HepG2 (cell line): ENCODE results near the gene STOM. TPM values are rescaled to one million over a fixed set of nuclear protein-coding genes. Genes with fewer than 3 reads are reported as not detected.

Experiments
- ATAC-seq: fragments of 200-7000 bp; cut with Tn5 transposase; 3 replicates; pipeline ENCODE4 v1.9.1; 2020; ENCODE audit warnings: mild to moderate bottlenecking, moderate library complexity
- BruUV-seq: library from RNA; stranded (reverse); fragments of 400-500 nt; replicated peaks from 2 replicates; lab custom pipeline; 2021; lab: Mats Ljungman, UMichigan
- CTCF ChIA-PET: fragments of 300-600 bp; formaldehyde crosslinking; extraction: SDS; loops from one replicate; lab custom pipeline; 2021; ENCODE audit warnings: low total read pairs, inconsistent platforms, low intra/inter-chr PET ratio; lab: Yijun Ruan, JAX
- POLR2A ChIA-PET: fragments of 350-600 bp; sonication (Branson Sonifier 250); formaldehyde crosslinking; loops from one replicate; lab custom pipeline; 2020; ENCODE audit warnings: antibody characterized with exemption, inconsistent platforms; lab: Yijun Ruan, JAX
- DNase-seq: peaks from one replicate; pipeline ENCODE4 v3.0.0-alpha.2; 2015; ENCODE audit warnings: low spot score
- FAIRE-seq: peaks from 3 replicates; lab custom pipeline; 2011; peaks lifted over from hg19 to GRCh38; lab: Jason Lieb, UNC
- H2AFZ ChIP-seq: one replicate; pipeline ENCODE4 v1.6.1; 2011; ENCODE audit warnings: low read length, inconsistent platforms
- H3K27ac ChIP-seq: fragments of 300-600 bp; 3 replicates; pipeline ENCODE4 v1.8.0; 2011; ENCODE audit warnings: mixed run types, mild to moderate bottlenecking, mixed read lengths, low read length, inconsistent platforms; ENCODE audit not compliant: insufficient read depth; ENCODE audit errors: extremely low read length
- H3K27me3 ChIP-seq, 2 experiments: fragments of 200-600 bp in 1 of 2; 2 replicates in 1 of 2; 3 replicates in 1 of 2; pipeline versions ENCODE4 v1.6.0 to v1.8.0; 2011; ENCODE audit warnings: low read length in 2 of 2, mild to moderate bottlenecking in 2 of 2, moderate library complexity in 2 of 2, inconsistent platforms in 1 of 2; ENCODE audit not compliant: insufficient read depth in 2 of 2, control insufficient read depth in 1 of 2
- H3K36me3 ChIP-seq, 2 experiments: fragments of 200-600 bp in 1 of 2; replicated peaks in 1 of 2; 2 replicates in 1 of 2; 3 replicates in 1 of 2; pipeline versions ENCODE4 v1.5.1 to v1.8.0; 2011; ENCODE audit warnings: low read length in 2 of 2, inconsistent platforms in 1 of 2; ENCODE audit not compliant: insufficient read depth in 2 of 2, control insufficient read depth in 1 of 2
- H3K4me1 ChIP-seq: 2 replicates; pipeline ENCODE4 v1.5.1; 2012; ENCODE audit warnings: low read length, inconsistent platforms; ENCODE audit not compliant: insufficient read depth
- H3K4me2 ChIP-seq: 2 replicates; pipeline ENCODE4 v1.6.0; 2011; ENCODE audit warnings: low read depth, low read length, inconsistent platforms
- H3K4me3 ChIP-seq, 3 experiments: fragments of 200-600 bp in 1 of 3; sonication (generic), shearing (Covaris generic) in 1 of 3; replicated peaks in 1 of 3; 2 replicates each; pipeline ENCODE4 v1.5.1; 2011 to 2016; ENCODE audit warnings: low read length in 3 of 3, inconsistent platforms in 2 of 3, low read depth in 2 of 3, mild to moderate bottlenecking in 2 of 3, control low read depth in 1 of 3, mixed read lengths in 1 of 3; ENCODE audit not compliant: insufficient read depth in 1 of 3
- H3K79me2 ChIP-seq: one replicate; pipeline ENCODE4 v1.6.1; 2011; ENCODE audit warnings: low read length, inconsistent platforms; ENCODE audit not compliant: insufficient read depth
- H3K9ac ChIP-seq: 2 replicates; pipeline ENCODE4 v1.6.0; 2011; ENCODE audit warnings: mild to moderate bottlenecking, low read depth, low read length, inconsistent platforms; ENCODE audit not compliant: insufficient read depth
- H3K9me3 ChIP-seq: 2 replicates; pipeline ENCODE4 v1.5.1; 2012; ENCODE audit warnings: mild to moderate bottlenecking, low read length
- H4K20me1 ChIP-seq: 2 replicates; pipeline ENCODE4 v1.6.0; 2011; ENCODE audit warnings: inconsistent platforms, mild to moderate bottlenecking, low read length, moderate library complexity; ENCODE audit not compliant: insufficient read depth
- FOSL1 ChIP-seq: sonication (generic); formaldehyde crosslinking; IDR thresholded peaks from 2 replicates; pipeline ENCODE4 v1.9.0; 2021; ENCODE audit warnings: missing genetic modification reagents, borderline replicate concordance
- FOXK1 ChIP-seq: sonication (generic); formaldehyde crosslinking; IDR thresholded peaks from 2 replicates; pipeline ENCODE4 v1.4.0; 2020; ENCODE audit warnings: low read depth, missing genetic modification reagents, borderline replicate concordance
- FOXM1 ChIP-seq: sonication (generic); formaldehyde crosslinking; IDR thresholded peaks from 2 replicates; pipeline ENCODE4 v1.5.0; 2020; ENCODE audit warnings: missing genetic modification reagents
- HMGA1 ChIP-seq: sonication (generic); formaldehyde crosslinking; conservative IDR thresholded peaks from 2 replicates; pipeline ENCODE4 v1.4.0; 2020; ENCODE audit warnings: missing genetic modification reagents
- HNRNPL ChIP-seq: fragments of 200-400 bp; formaldehyde crosslinking; IDR thresholded peaks from 2 replicates; pipeline ENCODE4 v1.6.1; 2017; ENCODE audit warnings: mild to moderate bottlenecking, low read depth, low read length
- JUNB ChIP-seq: sonication (generic); formaldehyde crosslinking; IDR thresholded peaks from 2 replicates; pipeline ENCODE4 v1.8.0; 2022; ENCODE audit warnings: missing genetic modification reagents, mild to moderate bottlenecking, borderline replicate concordance
- NFIC ChIP-seq: IDR thresholded peaks from 2 replicates; pipeline ENCODE4 v1.6.1; 2012; ENCODE audit warnings: mild to moderate bottlenecking, low read length, inconsistent platforms
- POLR2AphosphoS2 ChIP-seq: IDR thresholded peaks from 2 replicates; pipeline ENCODE4 v1.6.1; 2011; ENCODE audit warnings: low read depth, low read length, improper control_type of control experiment
- PTBP1 ChIP-seq: fragments of 200-400 bp; formaldehyde crosslinking; IDR thresholded peaks from 2 replicates; pipeline ENCODE4 v1.6.1; 2018; ENCODE audit warnings: low read length, low read depth; ENCODE audit not compliant: poor library complexity, severe bottlenecking
- RARA ChIP-seq: IDR thresholded peaks from 2 replicates; pipeline ENCODE4 v1.6.1; 2016; ENCODE audit warnings: missing genetic modification reagents, missing compliant biosample characterization
- RBFOX2 ChIP-seq: fragments of 200-400 bp; formaldehyde crosslinking; IDR thresholded peaks from 2 replicates; pipeline ENCODE4 v1.6.1; 2017; ENCODE audit warnings: low read depth, mild to moderate bottlenecking, low read length
- ZNF720 ChIP-seq: sonication (generic); formaldehyde crosslinking; IDR thresholded peaks from 2 replicates; pipeline ENCODE4 v1.4.0; 2020; ENCODE audit warnings: missing genetic modification reagents
- ZNF790 ChIP-seq: sonication (generic); formaldehyde crosslinking; IDR thresholded peaks from 2 replicates; pipeline ENCODE4 v1.8.0; 2022; ENCODE audit warnings: missing genetic modification reagents, mild to moderate bottlenecking, borderline replicate concordance
- WGBS: methylation state at CpG from one replicate; pipeline ENCODE4 v1.1.6; 2017; ENCODE audit warnings: low lambda C conversion rate; 5-methylcytosine and 5-hydroxymethylcytosine counted together
- in situ Hi-C: cut with HindIII; loops from 2 replicates; pipeline ENCODE4 v1.10.0; 2017; ENCODE audit warnings: low pct_unique_long_range_greater_than_20kb; ENCODE audit not compliant: extremely low pct_ligation_motif_present
- intact Hi-C: fragments of 100-400 bp; cut with micrococcal nuclease; formaldehyde crosslinking; loops from one replicate; pipeline ENCODE4 v1.10.0; 2022; ENCODE audit not compliant: unreplicated experiment
- polyA plus RNA-seq, 8 experiments: library from polyadenylated mRNA; depleted of rRNA in 3 of 8; stranded (reverse) in 7 of 8; unstranded in 1 of 8; fragments of >200 nt; fragmentation: Illumina TruSeq in 4 of 8; extraction: Trizol in 4 of 8; gene quantifications; 2 replicates each; pipeline versions ENCODE4 v1.2.1 to v1.2.3, GENCODE V29; 2011 to 2016; ENCODE audit warnings: low read depth in 4 of 8, missing spikeins in 1 of 8, mixed read lengths in 1 of 8; ENCODE audit not compliant: insufficient read depth in 1 of 8
- total RNA-seq, 5 experiments: library from RNA; depleted of rRNA; stranded (reverse); fragments of >200 nt; fragmentation: Illumina TruSeq; extraction: Trizol; gene quantifications; 2 replicates each; pipeline ENCODE4 v1.2.3, GENCODE V29; 2016; ENCODE audit warnings: low read depth in 1 of 5
- TF ChIP-seq, protein P1 (sequence below): sonication (generic); formaldehyde crosslinking; IDR thresholded peaks from 2 replicates; pipeline ENCODE4 v1.4.0; 2020; ENCODE audit warnings: mild to moderate bottlenecking, missing genetic modification reagents
- TF ChIP-seq, protein P2 (sequence below): sonication (generic); formaldehyde crosslinking; IDR thresholded peaks from 2 replicates; pipeline ENCODE4 v1.9.0; 2021; ENCODE audit warnings: missing genetic modification reagents, borderline replicate concordance
- TF ChIP-seq, protein P3 (sequence below): sonication (generic); formaldehyde crosslinking; IDR thresholded peaks from 2 replicates; pipeline ENCODE4 v1.4.0; 2020; ENCODE audit warnings: missing genetic modification reagents; ENCODE audit errors: not compliant biosample characterization

STOM gene
- total and polyA plus RNA-seq, 2 of the 13 experiments (the other 11 are each of a cell fraction or from before 2014, with no cell fraction given), result 43.6 to 165 TPM

DNA sequence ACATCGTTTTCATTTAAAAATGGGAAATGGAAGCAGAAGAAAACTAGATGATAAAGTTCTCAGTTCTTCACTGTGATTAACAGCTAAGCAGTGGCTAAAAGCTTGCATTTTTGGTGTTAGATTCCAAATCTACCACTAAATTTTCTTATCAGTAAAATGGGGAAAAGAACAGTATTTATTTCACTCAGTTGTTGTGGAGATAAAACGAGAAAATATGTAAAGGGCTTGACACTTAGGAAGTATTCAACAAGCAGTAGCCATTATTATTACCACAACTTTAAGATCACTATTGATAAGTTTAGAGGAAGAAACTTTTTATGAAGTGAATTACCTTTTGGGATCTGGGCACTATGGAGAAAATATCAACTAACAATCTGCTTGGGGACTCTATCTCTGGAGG, 4.5 kb downstream of the STOM start:
- CTCF ChIA-PET, result no interaction called here
- Histone ChIP-seq H2AFZ (no peak overlapping the region), H3K79me2 (peaks cover 69% of the 10 kb centered on the region), H3K27me3 (no peaks in the 10 kb centered on the region), H3K9ac (no peak overlapping the region), H3K4me2 (no peak overlapping the region; the same call in 1 of the 2 replicates), H3K27ac (no peak overlapping the region), H3K36me3 (peaks cover 0 to 2% of the 10 kb centered on the region in 2 experiments; a peak in 1 of 5 replicates), H3K4me3 (no peak overlapping the region), H3K9me3 (no peaks in the 10 kb centered on the region), H4K20me1 (peaks cover 2% of the 10 kb centered on the region; the same call in 1 of the 2 replicates), H3K4me1 (peaks cover 77% of the 10 kb centered on the region)
- in situ Hi-C loops (no loop called here), intact Hi-C loops (no loop called here)
- BruUV-seq, result no TSS peak
- no peak for ATAC-seq
- POLR2A ChIA-PET, result no interaction called here
- no peak for DNase-seq
- 92% methylated on average over 2 of the region's 2 CpGs for WGBS
- no peak for FAIRE-seq
- 0 out of 2 replicates have a peak, but pooled peaks have one; percentile 21 for TF ChIP-seq RBFOX2
- no peak for TF ChIP-seq PTBP1
- TF ChIP-seq, all 625 proteins: peak for 1

DNA sequence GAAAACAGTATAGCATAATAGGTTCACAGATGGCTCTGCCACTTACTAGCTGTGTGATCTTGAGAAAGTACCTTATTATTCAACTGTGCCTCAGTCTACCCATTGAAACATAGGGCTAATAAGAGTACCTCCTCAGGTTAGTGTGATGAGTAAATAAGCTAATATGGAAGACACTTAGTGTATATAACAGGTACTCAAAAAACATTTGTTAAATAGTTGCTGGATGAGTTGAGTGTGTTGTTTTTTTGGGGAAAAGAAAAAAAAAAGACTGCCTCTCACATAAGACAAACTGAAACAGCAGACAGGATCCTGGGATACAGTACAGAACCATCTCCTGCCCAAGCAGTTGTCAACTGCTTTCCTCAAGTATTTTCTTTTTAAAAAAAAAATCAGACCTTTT, 5.2 kb downstream of the STOM start:
- Histone ChIP-seq H3K9ac (no peak overlapping the region), H3K27me3 (no peaks in the 10 kb centered on the region), H4K20me1 (peaks cover 2% of the 10 kb centered on the region; the same call in 1 of the 2 replicates), H3K4me1 (peaks cover 73% of the 10 kb centered on the region), H3K36me3 (peaks cover 0 to 2% of the 10 kb centered on the region in 2 experiments; a peak in 1 of 5 replicates), H3K4me3 (no peak overlapping the region), H3K27ac (no peak overlapping the region), H3K9me3 (no peaks in the 10 kb centered on the region), H3K79me2 (peaks cover 73% of the 10 kb centered on the region), H3K4me2 (0 out of 2 replicates have a peak overlapping the region, but pooled peaks have one; percentile 15), H2AFZ (no peak overlapping the region)
- ChIA-PET CTCF (no interaction called here), POLR2A (interaction anchor here (1.3 kb wide), 1 partner anchor 8 kb away, joined by 3 read pairs; no protein-coding TSS in a partner anchor)
- in situ Hi-C loops (no loop called here), intact Hi-C loops (no loop called here)
- FAIRE-seq (no peak), ATAC-seq (no peak), DNase-seq (no peak)
- BruUV-seq, result no TSS peak
- TF ChIP-seq RARA (CRISPR knock-in tag), result no peak
- TF ChIP-seq FOSL1 (CRISPR knock-in tag), result no peak
- no peak for TF ChIP-seq FOXM1 (CRISPR knock-in tag)
- TF ChIP-seq, protein P1, sequence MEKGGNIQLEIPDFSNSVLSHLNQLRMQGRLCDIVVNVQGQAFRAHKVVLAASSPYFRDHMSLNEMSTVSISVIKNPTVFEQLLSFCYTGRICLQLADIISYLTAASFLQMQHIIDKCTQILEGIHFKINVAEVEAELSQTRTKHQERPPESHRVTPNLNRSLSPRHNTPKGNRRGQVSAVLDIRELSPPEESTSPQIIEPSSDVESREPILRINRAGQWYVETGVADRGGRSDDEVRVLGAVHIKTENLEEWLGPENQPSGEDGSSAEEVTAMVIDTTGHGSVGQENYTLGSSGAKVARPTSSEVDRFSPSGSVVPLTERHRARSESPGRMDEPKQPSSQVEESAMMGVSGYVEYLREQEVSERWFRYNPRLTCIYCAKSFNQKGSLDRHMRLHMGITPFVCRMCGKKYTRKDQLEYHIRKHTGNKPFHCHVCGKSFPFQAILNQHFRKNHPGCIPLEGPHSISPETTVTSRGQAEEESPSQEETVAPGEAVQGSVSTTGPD (CRISPR knock-in tag), result no peak
- no peak for TF ChIP-seq POLR2AphosphoS2
- TF ChIP-seq NFIC, result no peak
- TF ChIP-seq HMGA1 (CRISPR knock-in tag), result no peak
- TF ChIP-seq FOXK1 (CRISPR knock-in tag), result no peak
- TF ChIP-seq HNRNPL, result no peak
- TF ChIP-seq JUNB (CRISPR knock-in tag), result no peak
- TF ChIP-seq, protein P2, sequence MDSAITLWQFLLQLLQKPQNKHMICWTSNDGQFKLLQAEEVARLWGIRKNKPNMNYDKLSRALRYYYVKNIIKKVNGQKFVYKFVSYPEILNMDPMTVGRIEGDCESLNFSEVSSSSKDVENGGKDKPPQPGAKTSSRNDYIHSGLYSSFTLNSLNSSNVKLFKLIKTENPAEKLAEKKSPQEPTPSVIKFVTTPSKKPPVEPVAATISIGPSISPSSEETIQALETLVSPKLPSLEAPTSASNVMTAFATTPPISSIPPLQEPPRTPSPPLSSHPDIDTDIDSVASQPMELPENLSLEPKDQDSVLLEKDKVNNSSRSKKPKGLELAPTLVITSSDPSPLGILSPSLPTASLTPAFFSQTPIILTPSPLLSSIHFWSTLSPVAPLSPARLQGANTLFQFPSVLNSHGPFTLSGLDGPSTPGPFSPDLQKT (CRISPR knock-in tag), result no peak
- TF ChIP-seq ZNF720 (CRISPR knock-in tag), result no peak
- no peak for TF ChIP-seq ZNF790 (CRISPR knock-in tag)
- TF ChIP-seq, protein P3, sequence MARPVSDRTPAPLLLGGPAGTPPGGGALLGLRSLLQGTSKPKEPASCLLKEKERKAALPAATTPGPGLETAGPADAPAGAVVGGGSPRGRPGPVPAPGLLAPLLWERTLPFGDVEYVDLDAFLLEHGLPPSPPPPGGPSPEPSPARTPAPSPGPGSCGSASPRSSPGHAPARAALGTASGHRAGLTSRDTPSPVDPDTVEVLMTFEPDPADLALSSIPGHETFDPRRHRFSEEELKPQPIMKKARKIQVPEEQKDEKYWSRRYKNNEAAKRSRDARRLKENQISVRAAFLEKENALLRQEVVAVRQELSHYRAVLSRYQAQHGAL (CRISPR knock-in tag), result no peak
